Activated T-helper 1 cell treated with anti-CD3 and anti-CD28 coated beads, Interleukin-12 subunit alpha, Interleukin-12 subunit beta, Interleukin-2, Interleukin-4 antibody, amounts not matched to agents 30 ng/mL and 10 ng/mL and 1 ng/mL, durations not matched to agents 14 hours and 24 hours and 36 hours (primary cell): ENCODE data around the gene MSH5. TPM values are rescaled to one million over a fixed set of nuclear protein-coding genes. Genes with fewer than 3 reads are reported as not detected.

Experiments used
- DNase-seq: peaks from one replicate; pipeline ENCODE4 v3.0.0; 2021; ENCODE audit warnings: low spot score
- H3K27ac Mint-ChIP-seq: one replicate; pipeline ENCODE4 v1.8.0; 2021; ENCODE audit warnings: mild to moderate bottlenecking, mixed read lengths
- H3K27me3 Mint-ChIP-seq: one replicate; pipeline ENCODE4 v1.8.0; 2022; ENCODE audit warnings: mild to moderate bottlenecking, moderate library complexity, mixed read lengths; ENCODE audit not compliant: insufficient read depth
- H3K36me3 Mint-ChIP-seq: one replicate; pipeline ENCODE4 v1.8.0; 2021; ENCODE audit warnings: low read depth, mixed read lengths
- H3K4me1 Mint-ChIP-seq: one replicate; pipeline ENCODE4 v1.8.0; 2021; ENCODE audit warnings: low read depth, mixed read lengths
- H3K4me3 Mint-ChIP-seq: one replicate; pipeline ENCODE4 v1.8.0; 2021; ENCODE audit warnings: mild to moderate bottlenecking, moderate library complexity, mixed read lengths
- H3K9me3 Mint-ChIP-seq: one replicate; pipeline ENCODE4 v1.8.0; 2021; ENCODE audit warnings: mixed read lengths
- intact Hi-C: fragments of 100-400 bp; cut with micrococcal nuclease; formaldehyde crosslinking; loops from one replicate; pipeline ENCODE4 v1.15.1; 2024
- total RNA-seq: library from RNA; stranded (reverse); gene quantifications from 2 replicates; pipeline ENCODE4 v1.2.3, GENCODE V29; 2022

Gene MSH5
- total RNA-seq, 1 donor from 2014 or later, result 83.4 TPM

- Mint-ChIP-seq H3K36me3 (peaks cover 16% of the 10 kb centered on the region), H3K9me3 (no peaks in the 10 kb centered on the region), H3K4me1 (peaks cover 45% of the 10 kb centered on the region), H3K27me3 (no peaks in the 10 kb centered on the region), H3K4me3 (no peak overlapping the region), H3K27ac (peak overlapping the region; percentile 52)
- no peak for DNase-seq
- intact Hi-C loops, result no loop called here
These were observed 32.2 kb downstream of the MSH5 start for GRCh38 chr6:31771992-31772358.

- no peak overlapping the region for H3K4me3 Mint-ChIP-seq
- DNase-seq, result no peak
- no peaks in the 10 kb centered on the region for H3K9me3 Mint-ChIP-seq
- peak overlapping the region; percentile 74 for H3K27ac Mint-ChIP-seq
- intact Hi-C loops, result no loop called here
- H3K36me3 Mint-ChIP-seq, result peaks cover 11% of the 10 kb centered on the region
- H3K4me1 Mint-ChIP-seq, result peaks cover 31% of the 10 kb centered on the region
- H3K27me3 Mint-ChIP-seq, result no peaks in the 10 kb centered on the region
These were observed 35.4 kb downstream of the MSH5 start for GRCh38 chr6:31775184-31775583.

GRCh38 chr6:31775633-31776484 is 36.1 kb downstream of the MSH5 start:
- H3K4me1 Mint-ChIP-seq, result peaks cover 31% of the 10 kb centered on the region
- no peak for DNase-seq
- no peaks in the 10 kb centered on the region for H3K27me3 Mint-ChIP-seq
- H3K9me3 Mint-ChIP-seq, result no peaks in the 10 kb centered on the region
- intact Hi-C loops, result loop anchor here (2.0 kb wide), 3 partner anchors 37 to 73 kb away; partner anchors contain the start of gene ABHD16A
- no peak overlapping the region for H3K4me3 Mint-ChIP-seq
- H3K27ac Mint-ChIP-seq, result peak overlapping the region; percentile 87
- H3K36me3 Mint-ChIP-seq, result peaks cover 12% of the 10 kb centered on the region

GRCh38 chr6:31776485-31776988 is 36.7 kb downstream of the MSH5 start:
- Mint-ChIP-seq H3K27me3 (no peaks in the 10 kb centered on the region), H3K36me3 (peaks cover 12% of the 10 kb centered on the region), H3K4me3 (no peak overlapping the region), H3K27ac (peak overlapping the region; percentile 87), H3K9me3 (no peaks in the 10 kb centered on the region), H3K4me1 (peaks cover 26% of the 10 kb centered on the region)
- no peak for DNase-seq
- intact Hi-C loops, result loop anchor here (2.0 kb wide), 3 partner anchors 36 to 74 kb away; partner anchors contain the start of gene ABHD16A

GRCh38 chr6:31776989-31777666 is 37.3 kb downstream of the MSH5 start, which contains the start of gene VWA7:
Gene VWA7, minus strand, starts transcription at chr6:31777328. Its CDS starts 549 bp downstream, at chr6:31776779.
- Mint-ChIP-seq H3K4me1 (peaks cover 25% of the 10 kb centered on the region), H3K4me3 (no peak within 1 kb of the TSS), H3K27ac (peak within 1 kb of the TSS; percentile 87), H3K27me3 (no peaks in the 10 kb centered on the region), H3K9me3 (no peaks in the 10 kb centered on the region), H3K36me3 (peaks cover 11% of the 10 kb centered on the region)
- peak; percentile 68 for DNase-seq
- intact Hi-C loops, result loop anchor here (1.0 to 2.0 kb wide), 5 partner anchors 18 to 74 kb away; partner anchors contain the start of genes ABHD16A and VARS1

GRCh38 chr6:31777667-31778050 is 37.9 kb downstream of the MSH5 start:
- H3K36me3 Mint-ChIP-seq, result peaks cover 15% of the 10 kb centered on the region
- intact Hi-C loops, result loop anchor here (1.0 to 2.0 kb wide), 5 partner anchors 18 to 75 kb away; partner anchors contain the start of genes ABHD16A and VARS1
- H3K27ac Mint-ChIP-seq, result peak overlapping the region; percentile 81
- H3K4me1 Mint-ChIP-seq, result peaks cover 25% of the 10 kb centered on the region
- H3K9me3 Mint-ChIP-seq, result no peaks in the 10 kb centered on the region
- no peak for DNase-seq
- no peaks in the 10 kb centered on the region for H3K27me3 Mint-ChIP-seq
- H3K4me3 Mint-ChIP-seq, result no peak overlapping the region

- no peak for DNase-seq
- intact Hi-C loops, result no loop called here
- no peak overlapping the region for H3K27ac Mint-ChIP-seq
- peaks cover 18% of the 10 kb centered on the region for H3K36me3 Mint-ChIP-seq
- no peak overlapping the region for H3K4me3 Mint-ChIP-seq
- H3K27me3 Mint-ChIP-seq, result no peaks in the 10 kb centered on the region
- peaks cover 25% of the 10 kb centered on the region for H3K4me1 Mint-ChIP-seq
- H3K9me3 Mint-ChIP-seq, result no peaks in the 10 kb centered on the region
These were observed 38.4 kb downstream of the MSH5 start for GRCh38 chr6:31778193-31778592.

GRCh38 chr6:31778999-31779885 is 39.4 kb downstream of the MSH5 start:
- Mint-ChIP-seq H3K27me3 (no peaks in the 10 kb centered on the region), H3K4me1 (peaks cover 25% of the 10 kb centered on the region), H3K27ac (no peak overlapping the region), H3K4me3 (no peak overlapping the region), H3K9me3 (no peaks in the 10 kb centered on the region), H3K36me3 (peaks cover 22% of the 10 kb centered on the region)
- no peak for DNase-seq
- intact Hi-C loops, result no loop called here

GRCh38 chr6:31779908-31780307 is 40.1 kb downstream of the MSH5 start:
- peaks cover 25% of the 10 kb centered on the region for H3K4me1 Mint-ChIP-seq
- intact Hi-C loops, result no loop called here
- peaks cover 28% of the 10 kb centered on the region for H3K36me3 Mint-ChIP-seq
- no peak for DNase-seq
- no peaks in the 10 kb centered on the region for H3K9me3 Mint-ChIP-seq
- H3K4me3 Mint-ChIP-seq, result no peak overlapping the region
- no peak overlapping the region for H3K27ac Mint-ChIP-seq
- H3K27me3 Mint-ChIP-seq, result no peaks in the 10 kb centered on the region

- Mint-ChIP-seq H3K27me3 (no peaks in the 10 kb centered on the region), H3K4me3 (no peak overlapping the region), H3K9me3 (no peaks in the 10 kb centered on the region), H3K4me1 (peaks cover 19% of the 10 kb centered on the region), H3K36me3 (peaks cover 26% of the 10 kb centered on the region), H3K27ac (no peak overlapping the region)
- DNase-seq, result no peak
- intact Hi-C loops, result no loop called here
These were observed 40.9 kb downstream of the MSH5 start for GRCh38 chr6:31780507-31781243.

GRCh38 chr6:31781244-31782125 is 41.7 kb downstream of the MSH5 start:
- peaks cover 28% of the 10 kb centered on the region for H3K36me3 Mint-ChIP-seq
- H3K9me3 Mint-ChIP-seq, result no peaks in the 10 kb centered on the region
- intact Hi-C loops, result no loop called here

More at GRCh38 chr6:31781244-31782125, 41.7 kb downstream of the MSH5 start:
- peaks cover 12% of the 10 kb centered on the region for H3K4me1 Mint-ChIP-seq
- H3K4me3 Mint-ChIP-seq, result no peak overlapping the region
- no peak overlapping the region for H3K27ac Mint-ChIP-seq
- H3K27me3 Mint-ChIP-seq, result no peaks in the 10 kb centered on the region
- DNase-seq, result no peak
